IMR-90 (cell line): ENCODE measurements around the gene PLEKHG5.
"Not testable (repeated sequence)": the region's sequence is repeated elsewhere in the genome, so short reads cannot be mapped to it uniquely, and the experiment has no call there.

Experiments
- MAZ ChIP-seq: IDR thresholded peaks from 2 replicates; pipeline ENCODE4 v1.6.1; 2012; ENCODE audit warnings: low read depth, mild to moderate bottlenecking, low read length, improper control_type of control experiment, moderate library complexity, borderline replicate concordance
- MXI1 ChIP-seq: IDR thresholded peaks from 2 replicates; pipeline ENCODE4 v1.6.1; 2012; ENCODE audit warnings: low read depth, mild to moderate bottlenecking, low read length, moderate library complexity, borderline replicate concordance
- POLR2A ChIP-seq: IDR thresholded peaks from 2 replicates; pipeline ENCODE4 v1.6.1; 2012; ENCODE audit warnings: mild to moderate bottlenecking, low read depth, low read length
- RAD21 ChIP-seq: IDR thresholded peaks from 2 replicates; pipeline ENCODE4 v1.6.1; 2012; ENCODE audit warnings: low read length, improper control_type of control experiment
- RCOR1 ChIP-seq: IDR thresholded peaks from 2 replicates; pipeline ENCODE4 v1.6.1; 2012; ENCODE audit warnings: mild to moderate bottlenecking, low read length, improper control_type of control experiment; ENCODE audit not compliant: insufficient replicate concordance
- USF2 ChIP-seq: fragments of 150-350 bp; IDR thresholded peaks from 2 replicates; pipeline ENCODE4 v1.6.1; 2017; ENCODE audit warnings: mild to moderate bottlenecking, antibody characterized with exemption, low read length, low read depth
- TF ChIP-seq, protein P1 (sequence below): conservative IDR thresholded peaks from 2 replicates; pipeline ENCODE4 v1.5.1; 2012; ENCODE audit warnings: mild to moderate bottlenecking, low read depth, low read length, improper control_type of control experiment

DNA sequence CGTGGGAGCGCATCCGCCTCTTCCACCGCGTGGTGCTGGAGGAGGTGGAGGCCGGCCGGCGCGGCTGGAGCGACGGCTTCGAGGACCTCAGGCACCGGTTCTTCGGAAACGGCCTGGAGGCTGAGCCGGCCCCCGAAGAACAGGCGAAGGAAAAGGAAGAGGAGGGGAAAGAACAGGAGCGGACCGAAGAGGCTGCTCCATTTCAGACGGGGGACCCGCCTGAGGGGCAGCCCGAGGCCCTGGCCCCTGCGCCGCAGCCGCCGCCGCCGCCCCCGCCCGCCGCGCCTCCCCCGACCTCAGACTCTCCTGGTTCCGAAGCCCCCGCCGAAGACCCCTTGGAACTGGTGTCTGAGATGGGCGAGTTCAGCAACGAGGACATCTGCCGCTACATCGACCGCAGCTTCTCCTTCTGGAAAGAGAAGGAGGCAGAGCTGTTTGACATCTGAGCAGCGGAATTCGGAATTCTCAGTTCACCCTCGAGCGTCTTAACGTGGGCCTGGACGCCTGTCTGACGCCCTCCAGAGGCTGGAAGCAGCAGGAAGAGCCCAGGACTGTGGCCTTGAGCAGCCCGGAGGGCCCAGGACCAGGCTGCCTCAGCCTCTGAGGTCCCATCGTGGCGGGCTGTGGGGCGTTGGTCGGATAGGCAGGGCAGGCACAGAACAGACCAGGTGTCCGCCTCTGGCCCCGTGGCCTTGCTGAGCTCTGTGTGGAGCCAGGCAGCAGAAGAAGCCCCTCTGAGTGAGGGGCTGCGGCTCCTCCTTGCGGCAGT is 35.5 kb downstream of the PLEKHG5 start:
- TF ChIP-seq, protein P1, sequence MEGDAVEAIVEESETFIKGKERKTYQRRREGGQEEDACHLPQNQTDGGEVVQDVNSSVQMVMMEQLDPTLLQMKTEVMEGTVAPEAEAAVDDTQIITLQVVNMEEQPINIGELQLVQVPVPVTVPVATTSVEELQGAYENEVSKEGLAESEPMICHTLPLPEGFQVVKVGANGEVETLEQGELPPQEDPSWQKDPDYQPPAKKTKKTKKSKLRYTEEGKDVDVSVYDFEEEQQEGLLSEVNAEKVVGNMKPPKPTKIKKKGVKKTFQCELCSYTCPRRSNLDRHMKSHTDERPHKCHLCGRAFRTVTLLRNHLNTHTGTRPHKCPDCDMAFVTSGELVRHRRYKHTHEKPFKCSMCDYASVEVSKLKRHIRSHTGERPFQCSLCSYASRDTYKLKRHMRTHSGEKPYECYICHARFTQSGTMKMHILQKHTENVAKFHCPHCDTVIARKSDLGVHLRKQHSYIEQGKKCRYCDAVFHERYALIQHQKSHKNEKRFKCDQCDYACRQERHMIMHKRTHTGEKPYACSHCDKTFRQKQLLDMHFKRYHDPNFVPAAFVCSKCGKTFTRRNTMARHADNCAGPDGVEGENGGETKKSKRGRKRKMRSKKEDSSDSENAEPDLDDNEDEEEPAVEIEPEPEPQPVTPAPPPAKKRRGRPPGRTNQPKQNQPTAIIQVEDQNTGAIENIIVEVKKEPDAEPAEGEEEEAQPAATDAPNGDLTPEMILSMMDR = not testable (repeated sequence)
- not testable (repeated sequence) for TF ChIP-seq MAZ, RAD21, MXI1, POLR2A, RCOR1, USF2
